ENCODE data around the gene RHBG. TPM values are rescaled to one million over a fixed set of nuclear protein-coding genes. Genes with fewer than 3 reads are reported as not detected.

Gene RHBG
- total RNA-seq, 1 donor from 2014 or later = not detected

- intact Hi-C loops (cut with micrococcal nuclease) = no loop called here
- no peaks in the 10 kb centered on the region for H3K36me3 Mint-ChIP-seq (ENCODE audit: low read depth)
- no peak overlapping the region for H3K27ac Mint-ChIP-seq
- no peak for DNase-seq (ENCODE audit: low spot score)
- H3K4me1 Mint-ChIP-seq (ENCODE audit: low read depth) = no peaks in the 10 kb centered on the region
- H3K4me3 Mint-ChIP-seq (ENCODE audit: low read depth) = no peak overlapping the region
- peaks cover 44% of the 10 kb centered on the region for H3K27me3 Mint-ChIP-seq (ENCODE audit: low read depth)
- H3K9me3 Mint-ChIP-seq = no peaks in the 10 kb centered on the region
Observed at GRCh38 chr1:156407344-156407743, 38.3 kb downstream of the RHBG start.

- intact Hi-C loops (cut with micrococcal nuclease) = no loop called here
- peaks cover 44% of the 10 kb centered on the region for H3K27me3 Mint-ChIP-seq (ENCODE audit: low read depth)
Observed at GRCh38 chr1:156407760-156408159, 38.7 kb downstream of the RHBG start.

DNA sequence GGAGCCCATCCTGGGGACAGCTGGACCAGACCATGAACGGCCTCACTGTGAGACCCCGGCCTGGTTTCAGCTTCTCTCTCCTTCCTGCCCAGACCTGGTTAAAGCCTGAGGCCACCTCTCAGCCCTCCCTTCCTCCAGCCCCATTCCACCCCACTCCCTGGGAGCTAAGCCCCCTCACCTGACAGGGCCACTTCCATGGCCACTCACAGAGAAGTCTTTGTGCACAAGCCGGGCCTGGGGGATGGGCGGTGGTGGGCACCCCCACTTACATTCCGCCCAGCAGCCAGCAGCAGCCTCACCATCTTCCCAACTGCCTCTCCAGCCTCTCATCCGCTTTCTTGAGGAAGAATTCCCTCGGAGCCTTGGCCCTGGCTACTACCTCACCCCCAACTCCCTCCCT, 40.4 kb downstream of the RHBG start:
- Mint-ChIP-seq H3K36me3 (ENCODE audit: low read depth) (no peaks in the 10 kb centered on the region), H3K4me3 (ENCODE audit: low read depth) (no peak overlapping the region), H3K27me3 (ENCODE audit: low read depth) (peaks cover 44% of the 10 kb centered on the region), H3K9me3 (no peaks in the 10 kb centered on the region), H3K27ac (no peak overlapping the region), H3K4me1 (ENCODE audit: low read depth) (no peaks in the 10 kb centered on the region)
- intact Hi-C loops (cut with micrococcal nuclease) = no loop called here
- DNase-seq (ENCODE audit: low spot score) = no peak

More at GRCh38 chr1:156407760-156408159, 38.7 kb downstream of the RHBG start:
- Mint-ChIP-seq H3K27ac (no peak overlapping the region), H3K4me3 (ENCODE audit: low read depth) (no peak overlapping the region), H3K4me1 (ENCODE audit: low read depth) (no peaks in the 10 kb centered on the region), H3K9me3 (no peaks in the 10 kb centered on the region), H3K36me3 (ENCODE audit: low read depth) (no peaks in the 10 kb centered on the region)
- DNase-seq (ENCODE audit: low spot score) = no peak

- H3K4me1 Mint-ChIP-seq (ENCODE audit: low read depth) = no peaks in the 10 kb centered on the region
- no peak overlapping the region for H3K27ac Mint-ChIP-seq
- no peaks in the 10 kb centered on the region for H3K36me3 Mint-ChIP-seq (ENCODE audit: low read depth)
- no peak overlapping the region for H3K4me3 Mint-ChIP-seq (ENCODE audit: low read depth)
- H3K27me3 Mint-ChIP-seq (ENCODE audit: low read depth) = peaks cover 50% of the 10 kb centered on the region
- no peaks in the 10 kb centered on the region for H3K9me3 Mint-ChIP-seq
- DNase-seq (ENCODE audit: low spot score) = no peak
- intact Hi-C loops (cut with micrococcal nuclease) = no loop called here
Observed at GRCh38 chr1:156410238-156410637, 41.2 kb downstream of the RHBG start.

- peaks cover 49% of the 10 kb centered on the region for H3K27me3 Mint-ChIP-seq (ENCODE audit: low read depth)
- H3K36me3 Mint-ChIP-seq (ENCODE audit: low read depth) = no peaks in the 10 kb centered on the region
- no peak overlapping the region for H3K27ac Mint-ChIP-seq
- H3K9me3 Mint-ChIP-seq = no peaks in the 10 kb centered on the region
- no peaks in the 10 kb centered on the region for H3K4me1 Mint-ChIP-seq (ENCODE audit: low read depth)
- no peak for DNase-seq (ENCODE audit: low spot score)
- H3K4me3 Mint-ChIP-seq (ENCODE audit: low read depth) = no peak overlapping the region
- intact Hi-C loops (cut with micrococcal nuclease) = no loop called here
Observed at GRCh38 chr1:156410740-156411139, 41.7 kb downstream of the RHBG start.

DNA sequence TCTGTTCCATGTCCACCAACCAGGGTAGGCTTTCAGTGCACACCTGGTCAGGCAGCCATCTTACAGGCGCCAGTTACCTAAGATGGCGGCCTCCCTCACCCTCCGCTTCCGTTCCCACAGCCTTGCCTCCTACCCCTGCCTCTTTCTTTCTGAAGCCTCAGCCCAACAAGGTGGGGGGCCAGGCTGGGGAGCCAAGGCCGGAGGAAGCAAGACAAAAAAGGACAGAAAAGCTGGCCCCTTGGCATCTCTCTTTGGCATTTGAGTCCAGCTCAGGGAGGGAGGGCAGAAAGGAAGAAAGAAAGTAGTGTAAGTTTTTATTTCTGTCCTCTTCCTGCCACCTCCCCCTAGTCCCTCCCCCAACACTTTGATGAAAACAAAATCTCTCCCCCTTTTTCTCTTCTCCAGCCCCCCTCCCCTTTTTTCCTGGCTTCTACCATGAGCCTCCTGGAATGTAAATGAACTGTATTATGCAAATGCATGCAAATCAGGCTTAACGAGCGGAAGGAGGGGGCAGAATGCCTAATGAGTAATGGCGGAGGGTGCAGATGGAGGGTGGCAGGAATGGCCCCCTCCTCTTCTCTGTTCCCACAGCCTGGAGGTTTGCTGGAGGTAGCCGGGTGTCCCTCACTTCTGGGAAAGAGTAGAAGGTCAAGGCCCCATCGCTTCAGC, 43.8 kb downstream of the RHBG start:
- Mint-ChIP-seq H3K36me3 (ENCODE audit: low read depth) (no peaks in the 10 kb centered on the region), H3K4me1 (ENCODE audit: low read depth) (no peaks in the 10 kb centered on the region), H3K9me3 (no peaks in the 10 kb centered on the region), H3K4me3 (ENCODE audit: low read depth) (no peak overlapping the region), H3K27me3 (ENCODE audit: low read depth) (peaks cover 59% of the 10 kb centered on the region), H3K27ac (no peak overlapping the region)
- intact Hi-C loops (cut with micrococcal nuclease) = no loop called here
- no peak for DNase-seq (ENCODE audit: low spot score)

DNA sequence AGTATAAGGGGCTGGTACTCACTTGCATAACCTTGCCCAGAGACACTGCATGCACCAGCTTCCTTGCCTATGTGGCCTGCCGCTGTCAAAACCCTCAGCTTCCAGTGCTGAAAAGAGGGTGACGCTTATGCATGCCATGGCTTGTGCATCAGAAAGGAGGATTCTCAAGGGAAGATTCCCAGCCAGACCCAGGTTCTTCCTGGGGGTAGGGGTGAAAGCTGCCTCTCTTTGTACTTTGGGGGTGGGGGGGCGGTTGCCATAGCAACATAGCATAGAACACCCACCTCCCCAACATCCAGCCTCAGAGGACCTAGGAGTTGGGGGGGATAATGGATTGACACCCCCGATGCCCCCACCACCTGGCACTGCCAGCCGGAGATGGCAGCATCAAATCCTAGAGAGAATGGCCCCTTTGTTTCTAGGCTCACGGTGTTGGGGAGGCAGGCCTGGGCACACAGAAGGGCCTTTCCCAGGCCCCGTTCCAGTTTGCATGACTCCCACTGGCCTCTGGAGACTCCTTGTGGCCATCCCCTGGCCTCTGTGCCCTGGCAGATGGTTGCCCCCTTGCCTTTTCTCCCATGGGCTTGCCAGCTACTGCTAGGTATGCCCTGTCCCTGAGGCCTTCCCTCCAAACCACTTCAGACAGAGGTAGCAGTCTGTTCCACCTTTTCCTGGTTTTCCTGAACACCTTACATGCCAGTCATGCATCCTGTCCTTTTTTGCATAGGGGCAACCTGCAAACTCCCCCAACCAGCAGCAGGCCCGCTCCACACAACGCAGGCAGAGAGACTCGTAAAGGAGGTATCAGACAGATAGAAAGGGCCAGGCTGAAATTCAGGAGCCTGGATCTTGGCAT, 44.6 kb downstream of the RHBG start:
- Mint-ChIP-seq H3K9me3 (no peaks in the 10 kb centered on the region), H3K27ac (no peak overlapping the region), H3K36me3 (ENCODE audit: low read depth) (no peaks in the 10 kb centered on the region), H3K4me1 (ENCODE audit: low read depth) (no peaks in the 10 kb centered on the region), H3K4me3 (ENCODE audit: low read depth) (no peak overlapping the region), H3K27me3 (ENCODE audit: low read depth) (peaks cover 67% of the 10 kb centered on the region)
- no peak for DNase-seq (ENCODE audit: low spot score)
- intact Hi-C loops (cut with micrococcal nuclease) = no loop called here

DNA sequence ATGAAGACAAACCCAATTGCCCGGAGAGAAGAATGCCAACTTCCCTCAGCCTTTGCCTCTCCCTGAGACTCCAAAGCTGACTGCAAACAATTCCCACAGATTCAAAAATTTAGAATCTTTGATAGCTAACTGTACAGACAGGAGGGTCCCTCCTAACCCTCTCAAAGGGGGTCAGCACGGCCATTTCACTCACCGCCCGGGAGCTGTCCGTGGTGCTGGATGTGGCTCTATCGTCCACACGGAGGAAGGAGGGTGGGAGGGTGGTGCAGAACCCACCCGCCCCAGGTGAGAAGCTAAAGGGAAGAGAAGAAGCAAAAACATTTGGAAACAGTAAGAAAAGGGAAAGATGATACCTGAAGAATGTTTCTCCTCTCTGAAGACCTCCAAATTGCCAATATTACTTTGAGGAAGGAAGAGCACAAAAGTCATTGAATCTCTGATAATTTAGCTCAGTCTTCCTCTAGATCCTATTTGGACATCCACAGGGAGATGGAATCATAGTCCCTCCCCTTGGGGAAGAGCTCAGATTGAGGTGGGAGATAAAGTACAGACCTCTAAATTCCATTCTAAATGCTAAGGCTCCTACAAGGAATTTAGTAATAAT, 45.6 kb downstream of the RHBG start:
- intact Hi-C loops (cut with micrococcal nuclease) = no loop called here
- H3K36me3 Mint-ChIP-seq (ENCODE audit: low read depth) = no peaks in the 10 kb centered on the region
- H3K9me3 Mint-ChIP-seq = no peaks in the 10 kb centered on the region
- H3K27me3 Mint-ChIP-seq (ENCODE audit: low read depth) = peaks cover 74% of the 10 kb centered on the region
- DNase-seq (ENCODE audit: low spot score) = no peak
- H3K4me3 Mint-ChIP-seq (ENCODE audit: low read depth) = no peak overlapping the region
- H3K4me1 Mint-ChIP-seq (ENCODE audit: low read depth) = peaks cover under 1% of the 10 kb centered on the region
- H3K27ac Mint-ChIP-seq = no peak overlapping the region

- Mint-ChIP-seq H3K4me1 (ENCODE audit: low read depth) (peaks cover 14% of the 10 kb centered on the region), H3K36me3 (ENCODE audit: low read depth) (no peaks in the 10 kb centered on the region), H3K27ac (no peak overlapping the region), H3K9me3 (no peaks in the 10 kb centered on the region), H3K27me3 (ENCODE audit: low read depth) (peaks cover 74% of the 10 kb centered on the region), H3K4me3 (ENCODE audit: low read depth) (no peak overlapping the region)
- no peak for DNase-seq (ENCODE audit: low spot score)
- intact Hi-C loops (cut with micrococcal nuclease) = no loop called here
Observed at GRCh38 chr1:156416993-156417392, 48.0 kb downstream of the RHBG start.

DNA sequence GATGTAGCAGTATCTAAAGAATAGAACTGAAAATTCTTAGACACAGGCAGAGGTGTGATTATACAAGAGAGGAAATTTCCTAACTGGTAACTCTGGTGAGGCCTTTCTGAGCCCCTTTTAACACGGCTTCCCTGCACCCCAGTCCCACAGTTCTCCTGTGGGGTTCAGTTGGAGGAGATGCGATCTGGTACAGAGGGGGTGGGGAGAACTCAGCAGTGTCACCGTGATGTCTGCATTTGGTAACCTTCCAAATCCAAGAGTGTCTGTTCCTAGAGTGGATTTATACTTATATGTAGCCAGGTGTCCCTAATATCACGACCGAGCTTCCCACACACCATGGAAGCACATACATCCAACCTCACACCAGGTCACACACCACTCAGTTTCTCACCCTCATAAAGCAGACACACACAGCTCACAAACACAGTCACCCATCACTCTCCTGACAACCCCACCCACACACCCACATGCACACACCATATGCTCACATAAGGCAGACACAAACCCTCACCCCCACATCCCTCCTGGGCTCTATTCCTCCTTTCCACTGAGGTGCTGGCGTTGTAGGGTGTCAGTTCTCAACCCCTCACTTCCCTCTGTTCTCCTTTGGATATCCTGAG, 48.5 kb downstream of the RHBG start:
- Mint-ChIP-seq H3K4me3 (ENCODE audit: low read depth) (no peak overlapping the region), H3K27me3 (ENCODE audit: low read depth) (peaks cover 73% of the 10 kb centered on the region)
- intact Hi-C loops (cut with micrococcal nuclease) = no loop called here

GRCh38 chr1:156418416-156419070, 49.5 kb downstream of the RHBG start:
- Mint-ChIP-seq H3K9me3 (no peaks in the 10 kb centered on the region), H3K4me1 (ENCODE audit: low read depth) (peaks cover 14% of the 10 kb centered on the region), H3K4me3 (ENCODE audit: low read depth) (no peak overlapping the region), H3K27me3 (ENCODE audit: low read depth) (peaks cover 82% of the 10 kb centered on the region), H3K27ac (no peak overlapping the region), H3K36me3 (ENCODE audit: low read depth) (no peaks in the 10 kb centered on the region)
- intact Hi-C loops (cut with micrococcal nuclease) = no loop called here
- DNase-seq (ENCODE audit: low spot score) = no peak

More for the DNA sequence above, 48.5 kb downstream of the RHBG start:
- no peaks in the 10 kb centered on the region for H3K9me3 Mint-ChIP-seq
- H3K27ac Mint-ChIP-seq = no peak overlapping the region
- H3K36me3 Mint-ChIP-seq (ENCODE audit: low read depth) = no peaks in the 10 kb centered on the region
- peaks cover 14% of the 10 kb centered on the region for H3K4me1 Mint-ChIP-seq (ENCODE audit: low read depth)
- DNase-seq (ENCODE audit: low spot score) = no peak

GRCh38 chr1:156419854-156420204, 50.8 kb downstream of the RHBG start:
- DNase-seq (ENCODE audit: low spot score) = peak; percentile 10

More at GRCh38 chr1:156419854-156420204, 50.8 kb downstream of the RHBG start:
- Mint-ChIP-seq H3K4me3 (ENCODE audit: low read depth) (peak overlapping the region; percentile 1), H3K9me3 (no peaks in the 10 kb centered on the region), H3K36me3 (ENCODE audit: low read depth) (no peaks in the 10 kb centered on the region), H3K4me1 (ENCODE audit: low read depth) (peaks cover 14% of the 10 kb centered on the region), H3K27me3 (ENCODE audit: low read depth) (peaks cover 86% of the 10 kb centered on the region), H3K27ac (no peak overlapping the region)
- intact Hi-C loops (cut with micrococcal nuclease) = loop anchor here (2.0 to 5.0 kb wide), 2 partner anchors 19 to 33 kb away; no protein-coding TSS in a partner anchor

Measured in activated T-helper 2 cell treated with anti-CD3 and anti-CD28 coated beads, Interferon-gamma antibody, Interleukin-2, Interleukin-4, amounts not matched to agents 10 μg/mL and 5 μg/mL and 100 μg/mL, durations not matched to agents 14 hours and 24 hours and 36 hours (primary cell).